ENCODE data around the gene DOCK1.

DNA sequence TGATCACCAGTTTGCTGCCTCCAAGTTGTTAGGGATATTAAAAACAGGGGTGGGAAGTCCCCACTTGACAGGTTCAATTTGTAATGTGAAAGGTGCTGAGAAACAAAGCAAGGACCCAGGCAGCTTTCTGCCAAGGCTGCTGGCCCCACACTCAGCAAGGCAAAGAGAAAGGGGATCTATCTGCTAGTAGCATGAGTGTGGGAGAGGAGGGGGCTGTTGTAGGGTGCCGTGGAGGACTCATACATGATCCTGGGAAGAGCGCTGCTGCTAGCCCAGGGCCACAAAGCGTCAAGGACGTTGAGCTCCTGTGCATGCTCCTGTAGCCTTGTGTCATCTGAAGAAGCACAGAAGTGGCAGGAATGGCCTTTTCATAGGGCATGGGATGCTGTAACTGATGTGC, 387.7 kb downstream of the DOCK1 start:
- TF ChIP-seq, protein P1, sequence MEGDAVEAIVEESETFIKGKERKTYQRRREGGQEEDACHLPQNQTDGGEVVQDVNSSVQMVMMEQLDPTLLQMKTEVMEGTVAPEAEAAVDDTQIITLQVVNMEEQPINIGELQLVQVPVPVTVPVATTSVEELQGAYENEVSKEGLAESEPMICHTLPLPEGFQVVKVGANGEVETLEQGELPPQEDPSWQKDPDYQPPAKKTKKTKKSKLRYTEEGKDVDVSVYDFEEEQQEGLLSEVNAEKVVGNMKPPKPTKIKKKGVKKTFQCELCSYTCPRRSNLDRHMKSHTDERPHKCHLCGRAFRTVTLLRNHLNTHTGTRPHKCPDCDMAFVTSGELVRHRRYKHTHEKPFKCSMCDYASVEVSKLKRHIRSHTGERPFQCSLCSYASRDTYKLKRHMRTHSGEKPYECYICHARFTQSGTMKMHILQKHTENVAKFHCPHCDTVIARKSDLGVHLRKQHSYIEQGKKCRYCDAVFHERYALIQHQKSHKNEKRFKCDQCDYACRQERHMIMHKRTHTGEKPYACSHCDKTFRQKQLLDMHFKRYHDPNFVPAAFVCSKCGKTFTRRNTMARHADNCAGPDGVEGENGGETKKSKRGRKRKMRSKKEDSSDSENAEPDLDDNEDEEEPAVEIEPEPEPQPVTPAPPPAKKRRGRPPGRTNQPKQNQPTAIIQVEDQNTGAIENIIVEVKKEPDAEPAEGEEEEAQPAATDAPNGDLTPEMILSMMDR (IDR thresholded peaks at IDR 0.05), result no peak
- no peak for TF ChIP-seq POLR2A (IDR thresholded peaks at IDR 0.05)
